Epithelial cell of proximal tubule (primary cell): Measurements from ENCODE around the gene PET100. TPM values are rescaled to one million over a fixed set of nuclear protein-coding genes. Genes with fewer than 3 reads are reported as not detected.

ENCODE experiments used
- DNase-seq: peaks from one replicate; pipeline ENCODE4 v3.0.0-alpha.2; 2011; ENCODE audit warnings: low read depth
- H3K4me3 ChIP-seq: 2 replicates; pipeline ENCODE4 v1.5.1; 2011; ENCODE audit warnings: low read depth, mild to moderate bottlenecking, low read length
- total RNA-seq: library from RNA; depleted of rRNA; stranded (reverse); fragments of >200 nt; gene quantifications from 2 replicates; pipeline ENCODE4 v1.2.3, GENCODE V29; 2015
- TF ChIP-seq, protein P1 (sequence below): conservative IDR thresholded peaks from 2 replicates; pipeline ENCODE4 v1.5.1; 2012; ENCODE audit warnings: low read depth, mild to moderate bottlenecking, low read length

Gene PET100
- total RNA-seq, 1 donor from 2014 or later: 62.7 TPM

- no peak overlapping the region for H3K4me3 ChIP-seq
- TF ChIP-seq, protein P1, sequence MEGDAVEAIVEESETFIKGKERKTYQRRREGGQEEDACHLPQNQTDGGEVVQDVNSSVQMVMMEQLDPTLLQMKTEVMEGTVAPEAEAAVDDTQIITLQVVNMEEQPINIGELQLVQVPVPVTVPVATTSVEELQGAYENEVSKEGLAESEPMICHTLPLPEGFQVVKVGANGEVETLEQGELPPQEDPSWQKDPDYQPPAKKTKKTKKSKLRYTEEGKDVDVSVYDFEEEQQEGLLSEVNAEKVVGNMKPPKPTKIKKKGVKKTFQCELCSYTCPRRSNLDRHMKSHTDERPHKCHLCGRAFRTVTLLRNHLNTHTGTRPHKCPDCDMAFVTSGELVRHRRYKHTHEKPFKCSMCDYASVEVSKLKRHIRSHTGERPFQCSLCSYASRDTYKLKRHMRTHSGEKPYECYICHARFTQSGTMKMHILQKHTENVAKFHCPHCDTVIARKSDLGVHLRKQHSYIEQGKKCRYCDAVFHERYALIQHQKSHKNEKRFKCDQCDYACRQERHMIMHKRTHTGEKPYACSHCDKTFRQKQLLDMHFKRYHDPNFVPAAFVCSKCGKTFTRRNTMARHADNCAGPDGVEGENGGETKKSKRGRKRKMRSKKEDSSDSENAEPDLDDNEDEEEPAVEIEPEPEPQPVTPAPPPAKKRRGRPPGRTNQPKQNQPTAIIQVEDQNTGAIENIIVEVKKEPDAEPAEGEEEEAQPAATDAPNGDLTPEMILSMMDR: no peak
- DNase-seq: no peak
These were observed 33.1 kb downstream of the PET100 start for GRCh38 chr19:7662657-7663056.

- DNase-seq: no peak
- no peak overlapping the region for H3K4me3 ChIP-seq
- TF ChIP-seq, protein P1: no peak
These were observed 34.1 kb downstream of the PET100 start for GRCh38 chr19:7663706-7664105.

GRCh38 chr19:7665076-7665475, 35.5 kb downstream of the PET100 start:
- H3K4me3 ChIP-seq: no peak overlapping the region
- TF ChIP-seq, protein P1: no peak
- DNase-seq: no peak

DNA sequence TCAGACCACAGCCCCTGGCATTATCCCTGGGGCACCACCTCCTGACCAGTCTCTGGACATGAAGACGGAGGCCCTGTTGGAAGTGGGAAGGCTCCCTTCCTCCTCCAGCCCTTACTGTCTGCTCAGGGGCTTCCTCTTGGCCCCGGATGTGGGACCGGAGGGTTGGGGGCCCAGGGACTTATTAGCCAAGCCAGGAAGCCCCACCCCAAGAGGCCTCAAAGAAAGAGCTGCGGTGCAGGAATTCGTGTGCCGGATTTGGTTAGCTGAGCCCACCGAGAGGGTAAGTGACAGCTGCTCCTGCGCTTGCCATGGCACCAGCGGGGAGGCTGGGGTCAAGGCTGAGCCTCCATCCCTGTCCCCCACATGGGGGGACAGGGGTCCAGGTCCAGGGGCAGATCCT, 39.2 kb downstream of the PET100 start, which contains the start of gene RETN:
TSS of gene RETN (plus strand) at position 208 of the 400 bp plus-strand sequence. CDS start 278 bp downstream, outside the sequence.
- TF ChIP-seq, protein P1: no peak
- no peak for DNase-seq
- H3K4me3 ChIP-seq: no peak within 1 kb of the TSS

- DNase-seq: no peak
- TF ChIP-seq, protein P1: no peak
- H3K4me3 ChIP-seq: no peak overlapping the region
These were observed 40.0 kb downstream of the PET100 start for GRCh38 chr19:7669641-7670040.

- no peak overlapping the region for H3K4me3 ChIP-seq
- DNase-seq: no peak
- TF ChIP-seq, protein P1: no peak
These were observed 40.7 kb downstream of the PET100 start for GRCh38 chr19:7670150-7670783.

- H3K4me3 ChIP-seq: no peak overlapping the region
- DNase-seq: no peak
- TF ChIP-seq, protein P1: no peak
These were observed 41.2 kb downstream of the PET100 start for GRCh38 chr19:7670790-7671189.
